GM21360 (cell line): Measurements from ENCODE around the gene IFT122.
"Not testable (repeated sequence)": the region's sequence is repeated elsewhere in the genome, so short reads cannot be mapped to it uniquely, and the experiment has no call there.

Experiments
- ATAC-seq: cut with Tn5 transposase; IDR thresholded peaks from one replicate; pipeline ENCODE4 v1.9.1; 2021; ENCODE audit warnings: mild to moderate bottlenecking, moderate library complexity; ENCODE audit not compliant: unreplicated experiment

Gene IFT122

GRCh38 chr3:129439817-129440617 is at the start of gene IFT122, which contains the start of gene MBD4:
Gene IFT122 (plus strand): TSS chr3:129440224. CDS start chr3:129440331, 107 bp downstream.
Gene MBD4 (minus strand): TSS chr3:129439948. CDS start chr3:129439833, 115 bp downstream.
- peak; percentile 80 for ATAC-seq

DNA sequence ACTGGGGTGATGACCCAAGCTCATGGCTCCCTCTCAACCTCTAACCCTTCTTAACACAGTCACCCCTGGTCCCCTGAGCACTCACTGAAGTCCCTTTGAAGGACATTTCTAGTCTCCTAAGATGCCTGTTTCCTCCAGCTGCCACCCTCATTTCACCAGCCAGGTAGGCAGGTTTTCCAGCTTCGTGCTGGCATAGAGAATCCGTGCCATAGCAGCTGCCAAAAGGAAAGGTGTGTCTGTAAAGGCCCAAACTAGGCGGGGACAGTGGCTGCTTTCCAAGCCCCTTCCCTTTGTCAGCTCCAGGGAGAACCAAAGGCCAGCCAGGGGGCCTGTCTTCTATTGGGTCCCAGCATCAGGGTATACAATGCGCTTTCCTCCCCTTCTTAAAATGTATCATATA is 48.4 kb upstream of the IFT122 start:
- not testable (repeated sequence) for ATAC-seq

- not testable (repeated sequence) for ATAC-seq
Observed at GRCh38 chr3:129392106-129392887, 47.7 kb upstream of the IFT122 start.

DNA sequence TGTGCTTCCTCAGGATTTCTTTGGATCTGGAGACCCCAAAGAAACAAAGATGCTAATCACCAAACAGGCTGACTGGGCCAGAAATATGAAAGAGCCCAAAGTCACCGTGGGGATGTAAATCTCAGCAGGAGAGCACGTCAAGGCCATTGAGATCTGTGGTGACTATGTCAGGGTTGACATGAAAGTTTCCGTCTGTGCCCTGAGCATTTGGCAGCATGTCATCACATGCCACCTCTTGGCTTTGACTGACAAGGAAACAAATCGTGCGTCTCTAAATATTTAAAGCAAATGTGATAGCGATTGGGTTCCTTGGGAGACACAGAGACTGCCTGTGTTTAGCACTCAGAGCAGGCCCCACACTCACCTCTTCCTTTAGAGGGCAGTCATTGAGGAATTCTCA is 46.8 kb upstream of the IFT122 start:
- no peak for ATAC-seq

- ATAC-seq: not testable (repeated sequence)
Observed at GRCh38 chr3:129393760-129394564, 46.1 kb upstream of the IFT122 start.

DNA sequence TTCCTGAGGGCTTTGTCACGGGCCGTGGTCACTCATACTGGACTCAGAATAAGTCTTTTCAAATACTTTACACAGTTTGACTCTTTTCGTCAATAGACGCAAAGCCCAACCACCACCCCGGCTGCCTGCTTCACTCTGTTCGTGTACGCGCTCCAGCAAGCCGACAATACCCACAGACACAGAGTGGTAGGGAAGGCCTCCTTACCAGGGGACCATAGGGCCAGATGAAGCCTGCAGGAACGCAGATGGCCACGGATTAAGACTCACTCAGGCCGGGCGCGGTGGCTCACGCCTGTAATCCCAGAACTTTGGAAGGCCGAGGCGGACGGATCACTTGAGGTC is 41.2 kb upstream of the IFT122 start:
- ATAC-seq: no peak

DNA sequence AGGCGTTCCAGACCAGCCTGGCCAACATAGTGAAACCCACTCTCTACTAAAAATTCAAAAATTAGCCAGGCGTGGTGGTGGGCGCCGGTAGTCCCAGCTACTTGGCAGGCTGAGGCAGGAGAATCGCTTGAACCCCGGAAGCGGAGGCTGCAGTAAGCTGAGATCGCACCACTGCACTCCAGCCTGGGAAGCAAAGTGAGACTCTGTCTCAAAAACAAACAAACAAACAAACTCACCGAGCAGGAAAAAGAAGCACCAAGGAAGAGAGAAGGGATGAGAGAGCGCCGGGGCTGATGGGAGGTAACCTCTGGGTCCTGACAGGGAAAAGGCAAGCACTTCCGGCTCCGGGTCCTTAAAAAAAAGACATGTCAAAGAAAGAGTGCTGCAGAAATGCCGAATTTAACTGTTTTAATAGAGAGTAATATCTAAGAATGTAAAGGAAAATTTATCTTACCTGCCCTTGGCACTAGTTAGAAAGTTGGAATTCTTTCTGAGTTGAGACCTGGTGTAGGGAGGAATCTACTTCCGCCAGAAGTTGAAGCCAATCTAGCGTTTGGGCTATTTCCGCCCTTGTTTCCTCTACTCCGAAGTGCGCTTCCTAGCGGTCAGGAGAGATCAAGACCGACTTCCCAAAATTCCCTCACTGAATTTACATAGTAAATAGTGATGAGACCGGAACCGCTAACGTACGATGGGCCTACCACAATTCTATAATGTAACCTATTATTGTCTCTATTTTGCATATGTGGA is 40.7 kb upstream of the IFT122 start:
- peak; percentile 69 for ATAC-seq

- ATAC-seq: peak; percentile 9
Observed at GRCh38 chr3:129399895-129400357, 40.1 kb upstream of the IFT122 start.

DNA sequence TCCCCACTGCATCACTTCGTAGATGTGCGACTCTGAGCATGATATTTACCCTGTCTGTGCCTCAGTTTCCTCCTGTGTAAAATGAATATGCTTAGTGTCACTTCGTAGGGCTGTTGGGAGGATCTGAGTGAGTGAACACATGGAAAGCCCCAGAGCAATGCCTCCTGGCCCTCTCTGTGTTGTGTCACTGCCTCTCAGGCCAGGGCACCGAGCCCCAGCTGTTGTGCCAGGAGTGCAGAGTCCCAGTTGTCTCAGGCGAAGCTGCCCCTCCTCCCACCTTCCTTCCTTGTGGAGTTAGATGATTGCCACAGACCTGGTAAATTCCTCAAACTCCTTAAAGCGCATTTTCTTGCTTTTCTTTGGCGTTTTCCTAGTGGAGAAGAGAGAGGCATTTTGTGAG is 37.8 kb upstream of the IFT122 start:
- ATAC-seq: no peak

DNA sequence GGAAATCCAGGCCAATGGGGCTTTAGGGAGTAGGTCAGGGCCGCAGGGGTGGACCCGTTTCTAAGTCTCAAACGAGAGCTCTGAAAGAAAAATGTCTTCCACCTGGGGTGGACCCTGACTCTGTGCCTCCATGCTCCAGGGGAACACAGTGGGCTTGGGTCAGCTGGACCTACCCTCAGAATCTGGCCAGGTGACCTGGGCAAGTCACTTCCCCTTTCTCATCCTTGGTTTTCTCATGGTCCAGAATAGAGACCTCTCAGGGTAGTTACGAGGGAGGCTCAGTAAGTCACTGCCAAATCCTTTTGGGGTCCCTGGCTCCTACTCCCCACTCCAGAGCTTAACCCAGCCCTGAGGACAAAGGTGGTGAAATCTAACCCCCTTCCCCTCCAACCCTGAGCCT is 37.4 kb upstream of the IFT122 start:
- ATAC-seq: no peak

DNA sequence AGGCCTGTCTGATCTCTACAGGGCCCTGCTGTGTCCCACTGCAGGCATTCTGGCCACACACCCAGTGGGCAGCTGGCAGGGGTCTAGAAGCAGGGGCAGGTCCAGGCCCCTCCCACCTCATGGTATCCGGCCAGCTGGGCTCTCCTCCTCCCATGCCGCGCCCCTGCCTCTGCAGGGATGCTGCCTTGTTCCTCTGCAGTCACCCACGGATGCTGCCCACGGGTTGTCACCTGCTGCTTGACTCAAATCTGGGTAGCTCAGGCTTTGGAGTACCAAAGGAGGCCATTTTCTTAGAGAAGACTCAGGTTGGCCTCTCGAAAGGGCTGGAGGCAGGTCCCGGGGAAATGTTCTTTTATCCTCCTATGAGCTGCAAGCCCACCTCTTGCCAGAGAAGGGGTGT is 36.6 kb upstream of the IFT122 start:
- no peak for ATAC-seq

DNA sequence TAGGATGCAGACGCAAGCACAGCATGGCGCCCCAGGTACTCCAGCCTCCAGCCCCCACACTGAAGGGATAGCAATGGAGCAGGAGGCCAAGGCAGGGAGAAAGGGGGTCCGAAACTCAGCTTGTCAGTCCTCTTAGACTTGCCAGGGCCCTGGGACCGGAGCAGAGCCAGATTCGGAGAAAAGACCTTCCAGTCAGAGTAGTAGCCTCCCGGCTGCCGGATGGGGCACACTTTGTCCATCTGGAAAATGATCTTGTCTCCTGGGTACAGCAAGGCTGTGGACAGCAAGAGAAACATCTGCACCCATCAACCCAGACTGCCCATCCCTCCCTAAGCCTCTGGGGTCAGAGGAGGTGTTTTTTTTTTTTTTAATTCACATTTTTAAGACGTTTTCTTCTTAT is 35.9 kb upstream of the IFT122 start:
- ATAC-seq: no peak

- ATAC-seq: no peak
Observed at GRCh38 chr3:129404610-129405009, 35.4 kb upstream of the IFT122 start.

DNA sequence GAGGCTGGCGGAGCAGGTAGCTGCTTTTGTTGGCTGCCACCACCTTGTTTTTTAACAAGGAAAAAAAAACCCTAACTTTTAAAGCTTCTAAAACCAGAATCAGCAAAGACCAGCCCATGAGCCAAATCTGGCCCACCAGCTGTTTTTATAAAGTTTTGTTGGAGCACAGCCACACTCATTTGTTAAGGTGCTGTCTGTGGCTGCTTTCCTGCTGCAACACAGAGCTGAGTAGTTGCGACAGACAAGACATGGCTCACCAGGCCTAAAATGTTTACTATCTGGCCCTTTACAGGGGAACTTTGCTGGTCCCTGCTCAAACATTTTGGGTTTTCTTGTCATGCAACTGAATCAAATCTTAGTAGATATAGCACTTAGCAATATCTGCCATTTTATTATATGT is 30.5 kb upstream of the IFT122 start:
- no peak for ATAC-seq

DNA sequence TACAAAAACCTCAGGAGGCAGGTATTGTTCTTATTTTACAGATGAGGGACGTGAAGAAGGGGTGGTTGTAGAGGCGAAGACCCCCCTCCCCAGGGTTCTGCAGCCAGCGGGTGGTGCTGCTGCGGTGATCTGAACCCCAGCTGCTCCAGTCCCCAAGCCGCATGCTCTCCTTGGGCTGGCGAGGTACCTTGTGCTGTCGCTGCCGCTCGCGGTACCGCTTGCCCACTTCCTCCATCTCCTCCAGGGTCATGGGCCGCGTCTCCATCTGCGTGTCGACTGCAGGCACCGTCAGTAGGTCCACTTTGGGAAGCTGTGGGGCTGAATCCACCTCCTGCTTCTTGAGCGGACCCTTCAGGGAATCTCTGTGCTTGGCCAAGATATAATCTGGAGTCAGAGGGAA is 29.1 kb upstream of the IFT122 start:
- no peak for ATAC-seq

- no peak for ATAC-seq
Observed at GRCh38 chr3:129412542-129413198, 27.4 kb upstream of the IFT122 start.

GRCh38 chr3:129413238-129413637 is 26.8 kb upstream of the IFT122 start:
- ATAC-seq: not testable (repeated sequence)

DNA sequence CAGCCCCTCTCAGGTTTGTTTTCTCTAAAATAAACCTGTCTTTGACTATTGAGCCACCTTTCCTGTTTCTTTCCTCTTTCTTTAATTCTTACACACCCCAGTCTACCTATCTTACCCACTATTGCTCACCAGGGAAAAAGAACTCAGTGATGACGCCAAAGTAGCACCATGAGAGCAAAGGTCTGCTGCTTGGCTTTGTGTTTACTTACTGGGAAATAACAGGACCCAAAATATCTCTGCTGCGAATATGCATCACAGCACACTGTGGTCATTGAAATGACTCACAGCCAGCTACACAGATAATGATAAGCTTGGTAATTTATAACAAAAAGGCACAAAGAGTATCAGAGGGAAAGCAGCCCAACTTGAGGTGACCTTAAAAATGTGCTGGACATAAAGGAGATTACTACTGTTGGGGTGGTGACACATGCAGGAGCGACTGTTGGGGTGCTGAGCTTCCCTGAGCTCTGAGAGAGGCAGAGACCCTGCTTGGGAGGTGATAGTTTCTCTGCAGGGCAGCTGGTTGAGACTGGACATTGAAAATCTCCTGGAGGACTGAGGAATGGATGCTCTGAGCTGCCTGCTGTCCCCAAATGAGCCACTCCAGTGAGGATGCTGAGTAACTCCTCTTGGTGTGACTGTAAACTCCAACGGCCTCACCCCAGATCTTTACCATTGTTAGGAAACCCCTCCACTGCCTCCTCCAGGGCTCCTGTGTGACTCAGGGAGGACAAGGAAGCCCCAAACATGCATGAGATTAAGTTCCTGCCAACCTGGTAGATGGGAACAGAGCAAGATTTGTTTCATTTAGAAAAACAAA is 26.1 kb upstream of the IFT122 start:
- ATAC-seq: peak; percentile 83

GRCh38 chr3:129415378-129415777 is 24.6 kb upstream of the IFT122 start:
- no peak for ATAC-seq
